Activated T-cell treated with anti-CD3 and anti-CD28 coated beads, Interleukin-2, amount 50 U/mL, for 48 hours (primary cell): ENCODE measurements around the gene RC3H1.
A peak's percentile ranks its signal among the peaks of the same experiment; 100 is the strongest.
"Not testable (repeated sequence)": the region's sequence is repeated elsewhere in the genome, so short reads cannot be mapped to it uniquely, and the experiment has no call there.

ENCODE experiments used
- DNase-seq, 2 experiments: peaks; one replicate each; pipeline ENCODE4 v3.0.0-alpha.2; 2020

The RC3H1 gene

GRCh38 chr1:173946380-173946921 is 75.7 kb downstream of the RC3H1 start:
- no peak for DNase-seq

GRCh38 chr1:173937062-173937461 is 85.1 kb downstream of the RC3H1 start:
- no peak for DNase-seq

- DNase-seq: no peak
Observed at GRCh38 chr1:173934440-173934839, 87.7 kb downstream of the RC3H1 start.

- not testable (repeated sequence) for DNase-seq
Observed at GRCh38 chr1:173930541-173930940, 91.6 kb downstream of the RC3H1 start.

GRCh38 chr1:173925306-173926242 is 96.6 kb downstream of the RC3H1 start:
- DNase-seq: no peak

GRCh38 chr1:173920861-173921260 is 101.3 kb downstream of the RC3H1 start:
- no peak for DNase-seq

- no peak for DNase-seq
Observed at GRCh38 chr1:173917635-173918493, 104.3 kb downstream of the RC3H1 start.

- DNase-seq: no peak
Observed at GRCh38 chr1:173917149-173917548, 105.0 kb downstream of the RC3H1 start, which contains the start of gene SERPINC1. SERPINC1 (minus strand) TSS chr1:173917327; CDS start chr1:173917259, 68 bp downstream.

- DNase-seq: no peak
Observed at GRCh38 chr1:173916667-173917066, 105.5 kb downstream of the RC3H1 start.

GRCh38 chr1:173915596-173915995 is 106.6 kb downstream of the RC3H1 start:
- no peak for DNase-seq

- DNase-seq: peak; percentile 49 to 51
Observed at GRCh38 chr1:173914366-173914871, 107.7 kb downstream of the RC3H1 start.

GRCh38 chr1:173913111-173913510 is 109.0 kb downstream of the RC3H1 start:
- DNase-seq: no peak

GRCh38 chr1:173903827-173904531 is 118.2 kb downstream of the RC3H1 start:
- DNase-seq: no peak

GRCh38 chr1:173900992-173901391 is 121.2 kb downstream of the RC3H1 start:
- DNase-seq: no peak

- no peak for DNase-seq
Observed at GRCh38 chr1:173900427-173900826, 121.7 kb downstream of the RC3H1 start.

- no peak for DNase-seq
Observed at GRCh38 chr1:173894189-173894588, 128.0 kb downstream of the RC3H1 start.

GRCh38 chr1:173893611-173894010 is 128.5 kb downstream of the RC3H1 start:
- DNase-seq: no peak

GRCh38 chr1:173889885-173890284 is 132.3 kb downstream of the RC3H1 start:
- no peak for DNase-seq

- no peak for DNase-seq
Observed at GRCh38 chr1:173888749-173889148, 133.4 kb downstream of the RC3H1 start.

- DNase-seq: no peak
Observed at GRCh38 chr1:173887627-173888026, 134.5 kb downstream of the RC3H1 start.

- DNase-seq: no peak
Observed at GRCh38 chr1:173886746-173887611, 135.2 kb downstream of the RC3H1 start.
